Ishikawa (cell line): Measurements from ENCODE around the gene TGFBRAP1.

Source experiments
- RAD21 ChIP-seq: IDR thresholded peaks from 2 replicates; pipeline ENCODE4 v1.6.1; 2012; ENCODE audit warnings: low read depth
- TCF12 ChIP-seq: IDR thresholded peaks from 2 replicates; pipeline ENCODE4 v1.6.1; 2012; ENCODE audit warnings: low read depth

DNA sequence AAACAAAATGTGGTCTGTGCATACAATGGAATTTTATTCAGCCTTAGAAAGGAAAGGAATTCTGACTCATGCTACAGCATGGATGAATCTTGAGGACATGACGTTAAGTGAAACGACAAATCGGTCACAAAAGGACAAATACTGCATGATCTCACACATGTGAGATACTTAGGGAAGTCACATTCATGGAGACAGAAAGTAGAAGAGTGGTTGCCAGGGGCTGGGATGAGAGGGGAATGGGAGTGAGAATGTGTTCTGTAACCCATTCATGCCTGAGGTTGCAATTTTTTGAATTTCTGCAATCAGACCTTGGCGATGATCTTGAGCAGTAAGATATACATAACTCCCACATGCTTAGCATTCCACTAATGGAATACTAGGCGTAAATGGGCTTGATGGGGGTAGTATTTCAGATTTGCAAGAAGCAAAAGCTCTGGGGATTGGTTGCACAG lies 47.3 kb upstream of the TGFBRAP1 start:
- TF ChIP-seq RAD21 (no peak), TCF12 (no peak)
